H1 (cell line): ENCODE data around the gene SLC6A3. TPM values are rescaled to one million over a fixed set of nuclear protein-coding genes. Genes with fewer than 3 reads are reported as not detected.

Source experiments
- CTCF ChIA-PET: fragments of 300-600 bp; sonication (Branson Sonifier 250); formaldehyde crosslinking; loops from one replicate; lab custom pipeline; 2021; ENCODE audit not compliant: partially characterized antibody; lab: Charles Lee
- POLR2A ChIA-PET: fragments of 300-600 bp; sonication (Branson Sonifier 250); formaldehyde crosslinking; loops from one replicate; lab custom pipeline; 2021; ENCODE audit warnings: inconsistent platforms; ENCODE audit not compliant: partially characterized antibody; lab: Charles Lee
- DNase-seq, 2 experiments: peaks; one replicate each; pipeline versions ENCODE4 v3.0.0 to v3.0.0-alpha.2; 2010 to 2022; ENCODE audit warnings: low spot score in 2 of 2, low read depth in 1 of 2, mixed read lengths in 1 of 2
- FAIRE-seq: peaks from 2 replicates; lab custom pipeline; 2011; peaks lifted over from hg19 to GRCh38; lab: Jason Lieb, UNC
- H2AFZ ChIP-seq: 2 replicates; pipeline ENCODE4 v1.8.1; 2012; ENCODE audit warnings: low read length, inconsistent platforms
- H2AK5ac ChIP-seq: 2 replicates; pipeline ENCODE4 v1.6.1; 2013; ENCODE audit warnings: low read depth, low read length
- H2BK120ac ChIP-seq: replicated peaks from 2 replicates; pipeline ENCODE3; 2013; ENCODE audit warnings: low read depth, low read length, inconsistent platforms
- H2BK12ac ChIP-seq: 2 replicates; pipeline ENCODE4 v1.6.1; 2013; ENCODE audit warnings: low read depth, low read length
- H2BK15ac ChIP-seq: 2 replicates; pipeline ENCODE4 v1.6.1; 2013; ENCODE audit warnings: low read length
- H2BK20ac ChIP-seq: 2 replicates; pipeline ENCODE4 v1.6.1; 2013; ENCODE audit warnings: low read length
- H2BK5ac ChIP-seq: 2 replicates; pipeline ENCODE4 v1.6.1; 2013; ENCODE audit warnings: low read depth, low read length
- H3K14ac ChIP-seq: 2 replicates; pipeline ENCODE4 v1.6.1; 2013; ENCODE audit warnings: inconsistent platforms; ENCODE audit not compliant: insufficient read length
- H3K18ac ChIP-seq: 2 replicates; pipeline ENCODE4 v1.6.1; 2013; ENCODE audit warnings: low read length; ENCODE audit errors: extremely low read depth
- H3K23ac ChIP-seq: 2 replicates; pipeline ENCODE4 v1.6.1; 2013; ENCODE audit warnings: inconsistent platforms; ENCODE audit not compliant: insufficient read length
- H3K23me2 ChIP-seq: 2 replicates; pipeline ENCODE4 v1.6.1; 2013; ENCODE audit warnings: low read depth, low read length
- H3K27ac ChIP-seq: 2 replicates; pipeline ENCODE4 v1.6.1; 2011; ENCODE audit warnings: low read depth, low read length, inconsistent platforms
- H3K27me3 ChIP-seq, 4 experiments: replicated peaks in 1 of 4; 1 replicate in 1 of 4; 2 replicates in 3 of 4; pipeline versions ENCODE4 v1.6.1 to v1.8.1; 2011 to 2013; ENCODE audit warnings: low read length in 3 of 4, mild to moderate bottlenecking in 3 of 4, inconsistent platforms in 2 of 4, mixed read lengths in 2 of 4, moderate library complexity in 1 of 4; ENCODE audit not compliant: control insufficient read depth in 3 of 4, insufficient read depth in 3 of 4; ENCODE audit errors: extremely low read depth in 1 of 4
- H3K36me3 ChIP-seq, 4 experiments: 2 replicates each; pipeline versions ENCODE4 v1.6.1 to v1.8.1; 2011 to 2013; ENCODE audit warnings: mild to moderate bottlenecking in 4 of 4, low read length in 3 of 4, moderate library complexity in 2 of 4, control low read depth in 1 of 4, inconsistent platforms in 1 of 4; ENCODE audit not compliant: insufficient read depth in 4 of 4, control insufficient read depth in 2 of 4
- H3K4ac ChIP-seq: replicated peaks from 2 replicates; pipeline ENCODE3; 2013; ENCODE audit warnings: low read length, low read depth, mixed read lengths, inconsistent platforms; ENCODE audit not compliant: insufficient read length
- H3K4me1 ChIP-seq, 4 experiments: replicated peaks in 1 of 4; 1 replicate in 1 of 4; 2 replicates in 3 of 4; pipeline versions ENCODE4 v1.6.1 to v1.8.1; 2011 to 2013; ENCODE audit warnings: low read length in 3 of 4, inconsistent platforms in 2 of 4, mixed read lengths in 1 of 4; ENCODE audit not compliant: insufficient read depth in 4 of 4, control insufficient read depth in 3 of 4
- H3K4me2 ChIP-seq, 2 experiments: 2 replicates each; pipeline versions ENCODE4 v1.6.1 to v1.8.1; 2011 to 2013; ENCODE audit warnings: low read depth in 2 of 2, low read length in 2 of 2, control low read depth in 1 of 2, inconsistent platforms in 1 of 2, mild to moderate bottlenecking in 1 of 2; ENCODE audit not compliant: insufficient read depth in 1 of 2
- H3K4me3 ChIP-seq, 4 experiments: fragments of 200-600, 300-600 bp in 1 of 4; sonication (generic), shearing (Covaris generic), sonication (Bioruptor Twin) in 1 of 4; 2 replicates each; pipeline versions ENCODE4 v1.5.1 to v1.8.1; 2011 to 2016; ENCODE audit warnings: low read length in 4 of 4, low read depth in 3 of 4, control low read depth in 2 of 4, inconsistent platforms in 2 of 4, mild to moderate bottlenecking in 2 of 4, mixed read lengths in 1 of 4, moderate library complexity in 1 of 4; ENCODE audit not compliant: insufficient read depth in 2 of 4; ENCODE audit errors: extremely low read depth in 1 of 4
- H3K56ac ChIP-seq: replicated peaks from 2 replicates; pipeline ENCODE3; 2013; ENCODE audit warnings: low read depth, mild to moderate bottlenecking, mixed read lengths, low read length, inconsistent platforms; ENCODE audit not compliant: insufficient read length
- H3K79me1 ChIP-seq: 2 replicates; pipeline ENCODE4 v1.6.1; 2013; ENCODE audit warnings: low read depth, low read length, control low read depth
- H3K79me2 ChIP-seq, 2 experiments: 2 replicates each; pipeline versions ENCODE4 v1.6.1 to v1.8.1; 2012 to 2013; ENCODE audit warnings: low read length in 2 of 2, mild to moderate bottlenecking in 2 of 2, inconsistent platforms in 1 of 2; ENCODE audit not compliant: insufficient read depth in 2 of 2, control insufficient read depth in 1 of 2
- H3K9ac ChIP-seq, 4 experiments: replicated peaks in 1 of 4; 1 replicate in 1 of 4; 2 replicates in 3 of 4; pipeline versions ENCODE4 v1.6.1 to v1.8.1; 2011 to 2013; ENCODE audit warnings: low read depth in 3 of 4, low read length in 3 of 4, control low read depth in 2 of 4, mild to moderate bottlenecking in 2 of 4, moderate library complexity in 2 of 4, inconsistent platforms in 1 of 4; ENCODE audit errors: extremely low read depth in 1 of 4
- H3K9me3 ChIP-seq, 2 experiments: 2 replicates each; pipeline versions ENCODE4 v1.6.1 to v1.8.1; 2012 to 2013; ENCODE audit warnings: mild to moderate bottlenecking in 2 of 2, moderate library complexity in 2 of 2, control low read depth in 1 of 2, inconsistent platforms in 1 of 2, low read depth in 1 of 2, low read length in 1 of 2, mixed read lengths in 1 of 2; ENCODE audit not compliant: insufficient read depth in 2 of 2
- H4K20me1 ChIP-seq, 2 experiments: replicated peaks in 1 of 2; 2 replicates each; pipeline versions ENCODE3 to v1.8.1; 2011 to 2013; ENCODE audit warnings: inconsistent platforms in 2 of 2, low read length in 2 of 2, mild to moderate bottlenecking in 1 of 2; ENCODE audit not compliant: insufficient read depth in 2 of 2, control insufficient read depth in 1 of 2
- H4K5ac ChIP-seq: 2 replicates; pipeline ENCODE4 v1.6.1; 2013; ENCODE audit warnings: low read length, low read depth, mixed read lengths, inconsistent platforms; ENCODE audit not compliant: insufficient read length
- H4K8ac ChIP-seq: 2 replicates; pipeline ENCODE4 v1.8.0; 2013; ENCODE audit warnings: mild to moderate bottlenecking, moderate library complexity, low read length, inconsistent platforms; ENCODE audit not compliant: insufficient read depth; ENCODE audit errors: extremely low read depth
- H4K91ac ChIP-seq: replicated peaks from 2 replicates; pipeline ENCODE3; 2013; ENCODE audit warnings: low read length, mixed read lengths, inconsistent platforms; ENCODE audit not compliant: insufficient read length
- CBX5 ChIP-seq: fragments of 300-800, 300-1000 bp; sonication (generic); IDR thresholded peaks from 2 replicates; pipeline ENCODE4 v1.7.1; 2016; ENCODE audit warnings: antibody characterized with exemption, low read length, low read depth
- CEBPB ChIP-seq: IDR thresholded peaks from 2 replicates; pipeline ENCODE4 v1.6.1; 2012; ENCODE audit warnings: low read depth, low read length
- RBBP5 ChIP-seq: IDR thresholded peaks from 2 replicates; pipeline ENCODE4 v1.7.1; 2012; ENCODE audit warnings: low read depth, mild to moderate bottlenecking, inconsistent platforms, low read length, moderate library complexity, borderline replicate concordance
- WGBS, 2 experiments: shearing (Covaris generic) in 1 of 2; methylation state at CpG; one replicate each; pipeline versions ENCODE4 v1.1.6 to v1.1.7; 2013 to 2015; ENCODE audit warnings: low lambda C conversion rate in 2 of 2, mixed read lengths in 2 of 2, inconsistent platforms in 1 of 2, low coverage in 1 of 2, missing lambda C conversion rate in 1 of 2; ENCODE audit not compliant: insufficient replicate concordance in 2 of 2, insufficient coverage in 1 of 2, insufficient read length in 1 of 2; ENCODE audit errors: extremely low coverage in 1 of 2, missing lambda C conversion rate in 1 of 2; 5-methylcytosine and 5-hydroxymethylcytosine counted together
- polyA plus RNA-seq, 7 experiments: library from polyadenylated mRNA; depleted of rRNA in 3 of 7; stranded (reverse) in 5 of 7; unstranded in 2 of 7; fragments of >200 nt in 5 of 7; fragments of 200-250 nt in 2 of 7; gene quantifications; 1 replicate in 5 of 7; 2 replicates in 1 of 7; 4 replicates in 1 of 7; pipeline versions ENCODE4 v1.2.1 to v1.2.3, GENCODE V29; 2011 to 2013; ENCODE audit warnings: missing spikeins in 2 of 7, mixed read lengths in 2 of 7
- total RNA-seq: library from RNA; stranded (reverse); fragmentation: NEBNext Ultra II Directional; extraction: Animal tissue kit (Norgen Biotek cat#: 25700); gene quantifications from 2 replicates; pipeline ENCODE4 v1.2.1, GENCODE V29; 2021

SLC6A3 gene
- total and polyA plus RNA-seq, 2 of the 8 experiments (the other 6 are each of a cell fraction or from before 2014, with no cell fraction given): 0.48 to 0.91 TPM

DNA sequence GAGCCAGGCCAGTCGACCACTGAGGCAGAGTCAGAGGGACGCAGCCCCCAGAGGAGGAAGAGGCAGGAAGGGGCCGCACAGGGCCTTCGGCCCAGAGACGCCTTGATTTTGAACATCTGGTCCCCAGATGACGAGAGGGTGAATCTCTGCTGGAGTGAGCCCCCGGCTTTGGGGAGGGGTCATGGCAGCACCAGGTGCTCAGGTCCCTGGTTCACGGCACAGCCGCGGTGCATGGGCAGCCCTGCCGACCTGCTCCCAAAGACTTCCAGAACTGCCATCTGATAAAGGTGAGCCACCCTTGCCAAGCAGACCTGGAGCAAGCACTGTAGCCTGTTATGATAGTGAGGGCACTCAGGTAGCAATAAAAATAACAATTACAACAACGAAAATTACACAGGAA is 48.7 kb upstream of the SLC6A3 start:
- peaks cover 26% of the 10 kb centered on the region for H3K79me1 ChIP-seq

More for the DNA sequence above, 48.7 kb upstream of the SLC6A3 start:
- Histone ChIP-seq H2AFZ (no peak overlapping the region), H4K5ac (no peak overlapping the region), H2BK120ac (no peak overlapping the region), H3K23ac (no peak overlapping the region), H3K27me3 (no peaks in the 10 kb centered on the region), H2AK5ac (no peak overlapping the region), H3K14ac (no peak overlapping the region), H2BK5ac (no peak overlapping the region), H4K20me1 (peaks cover 16 to 39% of the 10 kb centered on the region in 2 experiments), H4K8ac (no peak overlapping the region), H3K9ac (no peak overlapping the region), H3K56ac (no peak overlapping the region), H3K79me2 (peaks cover 7 to 33% of the 10 kb centered on the region in 2 experiments), H3K36me3 (peaks cover 12 to 79% (median 45%) of the 10 kb centered on the region in 4 experiments), H4K91ac (no peak overlapping the region), H2BK12ac (no peak overlapping the region), H3K23me2 (no peaks in the 10 kb centered on the region), H3K27ac (no peak overlapping the region), H3K4me3 (no peak overlapping the region), H3K4me2 (no peak overlapping the region), H2BK15ac (no peak overlapping the region), H3K9me3 (no peaks in the 10 kb centered on the region), H3K4me1 (no peaks in the 10 kb centered on the region), H3K18ac (no peak overlapping the region), H2BK20ac (no peak overlapping the region), H3K4ac (no peak overlapping the region)
- CTCF ChIA-PET: interaction anchor here (1.8 to 2.7 kb wide), 4 partner anchors 14 to 114 kb away, joined by 7 to 9 read pairs (median 8); no protein-coding TSS in a partner anchor
- DNase-seq: no peak
- WGBS, 2 experiments: 89% methylated on average over 12 of the region's 12 CpGs; no CpG with 5 or more reads in 1 of the 2 experiments
- POLR2A ChIA-PET: no interaction called here
- no peak for FAIRE-seq
- TF ChIP-seq RBBP5 (no peak), CBX5 (no peak), CEBPB (no peak)
